IMR-90 (cell line): ENCODE measurements around the gene SLC25A12. TPM values are rescaled to one million over a fixed set of nuclear protein-coding genes. Genes with fewer than 3 reads are reported as not detected.

Experiments
- ATAC-seq: fragments of 200-7000 bp; cut with Tn5 transposase; 2 replicates; pipeline ENCODE4 v1.9.1; 2020; ENCODE audit warnings: low read depth, mild to moderate bottlenecking, moderate library complexity
- BruUV-seq: library from RNA; stranded (reverse); fragments of 400-500 nt; replicated peaks from 2 replicates; lab custom pipeline; 2021; lab: Mats Ljungman, UMichigan
- CTCF ChIA-PET: fragments of 300-600 bp; formaldehyde crosslinking; extraction: SDS; loops from one replicate; lab custom pipeline; 2021; ENCODE audit warnings: antibody characterized with exemption; lab: Yijun Ruan, JAX
- POLR2A ChIA-PET: fragments of 300-600 bp; sonication (Branson Sonifier 250); formaldehyde crosslinking; loops from one replicate; lab custom pipeline; 2022; ENCODE audit warnings: antibody characterized with exemption; ENCODE audit not compliant: unreplicated experiment; lab: Charles Lee
- DNase-seq: peaks from one replicate; pipeline ENCODE4 v3.0.0; 2013
- H2AFZ ChIP-seq: replicated peaks from 2 replicates; pipeline ENCODE3; 2013; ENCODE audit warnings: low read length, mild to moderate bottlenecking; ENCODE audit not compliant: poor library complexity
- H2AK5ac ChIP-seq: 2 replicates; pipeline ENCODE4 v1.6.1; 2013; ENCODE audit warnings: low read depth, low read length, inconsistent platforms
- H2AK9ac ChIP-seq: replicated peaks from 2 replicates; pipeline ENCODE3; 2013; ENCODE audit warnings: mild to moderate bottlenecking, low read depth, low read length, moderate library complexity; ENCODE audit not compliant: poor library complexity
- H2BK120ac ChIP-seq: 2 replicates; pipeline ENCODE4 v1.6.1; 2013; ENCODE audit warnings: low read depth, low read length, inconsistent platforms
- H2BK15ac ChIP-seq: 3 replicates; pipeline ENCODE4 v1.6.1; 2013; ENCODE audit warnings: low read depth, low read length, inconsistent platforms
- H2BK20ac ChIP-seq: 2 replicates; pipeline ENCODE4 v1.6.1; 2013; ENCODE audit warnings: low read depth, mild to moderate bottlenecking, inconsistent platforms, low read length, moderate library complexity
- H2BK5ac ChIP-seq: 2 replicates; pipeline ENCODE4 v1.6.1; 2013; ENCODE audit warnings: mild to moderate bottlenecking, low read depth, low read length, inconsistent platforms; ENCODE audit not compliant: poor library complexity, severe bottlenecking
- H3K14ac ChIP-seq: replicated peaks from 2 replicates; pipeline ENCODE4 v1.6.1; 2013; ENCODE audit warnings: low read depth, low read length, inconsistent platforms
- H3K18ac ChIP-seq: 2 replicates; pipeline ENCODE4 v1.6.1; 2013; ENCODE audit warnings: low read depth, low read length, control low read depth
- H3K23ac ChIP-seq: 2 replicates; pipeline ENCODE4 v1.6.1; 2013; ENCODE audit warnings: low read depth, low read length, inconsistent platforms
- H3K27ac ChIP-seq: 2 replicates; pipeline ENCODE4 v1.5.1; 2013; ENCODE audit warnings: mild to moderate bottlenecking, control low read depth, low read length; ENCODE audit not compliant: insufficient read depth
- H3K27me3 ChIP-seq: 2 replicates; pipeline ENCODE4 v1.6.1; 2013; ENCODE audit warnings: low read length; ENCODE audit not compliant: control insufficient read depth, insufficient read depth
- H3K36me3 ChIP-seq: 2 replicates; pipeline ENCODE4 v1.6.1; 2013; ENCODE audit warnings: low read length, mixed read lengths; ENCODE audit not compliant: control insufficient read depth, insufficient read depth
- H3K4ac ChIP-seq: 2 replicates; pipeline ENCODE4 v1.6.1; 2013; ENCODE audit warnings: low read depth, low read length, inconsistent platforms
- H3K4me1 ChIP-seq: 2 replicates; pipeline ENCODE4 v1.6.1; 2013; ENCODE audit warnings: low read length, mixed read lengths; ENCODE audit not compliant: control insufficient read depth, insufficient read depth
- H3K4me2 ChIP-seq: 2 replicates; pipeline ENCODE4 v1.6.1; 2013; ENCODE audit warnings: low read depth, mild to moderate bottlenecking, control low read depth, low read length, moderate library complexity
- H3K4me3 ChIP-seq: 2 replicates; pipeline ENCODE4 v1.5.1; 2013; ENCODE audit warnings: low read depth, mild to moderate bottlenecking, control low read depth, low read length, moderate library complexity; ENCODE audit not compliant: insufficient read depth
- H3K56ac ChIP-seq: 2 replicates; pipeline ENCODE4 v1.6.1; 2013; ENCODE audit warnings: low read length, inconsistent platforms; ENCODE audit not compliant: insufficient read depth; ENCODE audit errors: extremely low read depth
- H3K79me1 ChIP-seq, 2 experiments: 2 replicates each; pipeline ENCODE4 v1.6.1; 2013; ENCODE audit warnings: low read length in 2 of 2, inconsistent platforms in 1 of 2, low read depth in 1 of 2
- H3K9ac ChIP-seq: 2 replicates; pipeline ENCODE4 v1.6.1; 2013; ENCODE audit warnings: low read depth, low read length, control low read depth
- H3K9me1 ChIP-seq: 2 replicates; pipeline ENCODE4 v1.6.1; 2013; ENCODE audit warnings: low read length, inconsistent platforms; ENCODE audit not compliant: insufficient read depth
- H3K9me3 ChIP-seq: 2 replicates; pipeline ENCODE4 v1.6.1; 2013; ENCODE audit warnings: low read length; ENCODE audit not compliant: control insufficient read depth, insufficient read depth
- H4K20me1 ChIP-seq: 2 replicates; pipeline ENCODE4 v1.6.1; 2013; ENCODE audit warnings: low read length, inconsistent platforms; ENCODE audit not compliant: insufficient read depth
- H4K5ac ChIP-seq: 2 replicates; pipeline ENCODE4 v1.6.1; 2013; ENCODE audit warnings: mild to moderate bottlenecking, low read depth, low read length, control low read depth
- H4K8ac ChIP-seq, 2 experiments: 2 replicates each; pipeline ENCODE4 v1.6.1; 2013; ENCODE audit warnings: low read depth in 2 of 2, low read length in 2 of 2, control low read depth in 1 of 2, inconsistent platforms in 1 of 2
- H4K91ac ChIP-seq: 2 replicates; pipeline ENCODE4 v1.6.1; 2013; ENCODE audit warnings: low read depth, low read length, inconsistent platforms; ENCODE audit not compliant: insufficient read depth
- BHLHE40 ChIP-seq: fragments of 150-350 bp; IDR thresholded peaks from 2 replicates; pipeline ENCODE4 v1.6.1; 2016; ENCODE audit warnings: mild to moderate bottlenecking, low read depth, low read length
- MXI1 ChIP-seq: IDR thresholded peaks from 2 replicates; pipeline ENCODE4 v1.6.1; 2012; ENCODE audit warnings: low read depth, mild to moderate bottlenecking, low read length, moderate library complexity, borderline replicate concordance
- NFE2L2 ChIP-seq: fragments of 150-350 bp; IDR thresholded peaks from 2 replicates; pipeline ENCODE4 v1.6.1; 2016; ENCODE audit warnings: low read depth, mild to moderate bottlenecking, low read length
- RAD21 ChIP-seq: IDR thresholded peaks from 2 replicates; pipeline ENCODE4 v1.6.1; 2012; ENCODE audit warnings: low read length, improper control_type of control experiment
- WGBS, 2 experiments: methylation state at CpG; one replicate each; pipeline versions ENCODE4 v1.1.5 to v1.1.7; 2013; ENCODE audit warnings: missing lambda C conversion rate in 2 of 2; ENCODE audit not compliant: insufficient read length in 1 of 2; ENCODE audit errors: extremely low coverage in 2 of 2; 5-methylcytosine and 5-hydroxymethylcytosine counted together
- dilution Hi-C: fragments of 300-500 bp; cut with HindIII; formaldehyde crosslinking; loops from one replicate; pipeline ENCODE4 v1.14.3; 2018; ENCODE audit warnings: low sequenced_read_pairs; ENCODE audit not compliant: unreplicated experiment
- in situ Hi-C: fragments of 300-500 bp; cut with MboI; formaldehyde crosslinking; loops from 3 replicates; pipeline ENCODE4 v1.14.3; 2019; ENCODE audit warnings: low sequenced_read_pairs, inconsistent platforms, mixed read lengths
- intact Hi-C: fragments of 100-400 bp; cut with micrococcal nuclease; formaldehyde crosslinking; loops from 2 replicates; pipeline ENCODE4 v1.10.0; 2022
- polyA plus RNA-seq, 3 experiments: library from polyadenylated mRNA; depleted of rRNA; stranded (reverse); fragments of >200 nt; gene quantifications; 2 replicates each; pipeline ENCODE4 v1.2.3, GENCODE V29; 2012; ENCODE audit warnings: low replicate concordance in 1 of 3
- total RNA-seq: library from RNA; depleted of rRNA; stranded (reverse); fragments of >200 nt; gene quantifications from 2 replicates; pipeline ENCODE4 v1.2.3, GENCODE V29; 2012
- TF ChIP-seq, protein P1 (sequence below): fragments of 150-350 bp; IDR thresholded peaks from 2 replicates; pipeline ENCODE4 v1.6.1; 2016; ENCODE audit warnings: low read depth, mild to moderate bottlenecking, low read length, moderate library complexity, borderline replicate concordance
- TF ChIP-seq, protein P2 (sequence below): conservative IDR thresholded peaks from 2 replicates; pipeline ENCODE4 v1.5.1; 2012; ENCODE audit warnings: mild to moderate bottlenecking, low read depth, low read length, improper control_type of control experiment

The SLC25A12 gene
- total and polyA plus RNA-seq, 2 of the 4 experiments (the other 2 are of a cell fraction), result 16.3 to 17.6 TPM

DNA sequence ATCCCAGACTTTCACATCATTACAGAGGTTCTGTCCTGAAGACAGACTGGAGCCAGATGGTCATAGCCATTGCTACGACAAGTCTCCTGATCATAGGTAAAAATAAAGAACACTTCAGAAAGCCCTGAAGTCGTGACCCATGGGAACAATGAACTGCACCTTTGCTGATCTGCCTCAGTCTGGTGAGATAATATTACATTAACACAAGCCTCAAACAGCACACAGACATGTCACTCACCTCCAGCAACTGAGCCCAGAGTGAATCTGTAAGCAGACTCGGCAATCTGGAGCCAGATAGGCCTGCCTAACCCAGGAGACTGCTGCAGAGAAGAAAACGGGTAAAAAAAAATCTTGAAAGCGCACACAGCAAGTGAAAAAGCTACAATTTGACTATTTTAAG is 79.2 kb downstream of the SLC25A12 start:
- Histone ChIP-seq H2BK120ac (no peak overlapping the region), H3K4ac (no peak overlapping the region), H3K9me3 (no peaks in the 10 kb centered on the region), H3K9me1 (0 out of 2 replicates have a peak, but pooled peaks cover 4% of the 10 kb centered on the region), H3K79me1 (no peaks in the 10 kb centered on the region), H2AK5ac (no peak overlapping the region), H2BK20ac (no peak overlapping the region), H4K20me1 (no peaks in the 10 kb centered on the region), H3K56ac (no peak overlapping the region), H4K8ac (no peak overlapping the region), H3K27me3 (no peaks in the 10 kb centered on the region), H3K14ac (no peak overlapping the region), H2BK5ac (no peak overlapping the region), H3K4me1 (peaks cover 4% of the 10 kb centered on the region; the same call in 1 of the 2 replicates), H3K23ac (no peak overlapping the region), H4K91ac (no peak overlapping the region), H3K27ac (no peak overlapping the region), H2AK9ac (no peak overlapping the region), H3K9ac (no peak overlapping the region), H3K4me3 (no peak overlapping the region), H3K4me2 (no peak overlapping the region), H2BK15ac (no peak overlapping the region), H4K5ac (no peak overlapping the region), H2AFZ (no peak overlapping the region), H3K18ac (no peak overlapping the region), H3K36me3 (no peaks in the 10 kb centered on the region)
- POLR2A ChIA-PET, result no interaction called here
- in situ Hi-C loops, result loop anchor here (25.0 kb wide), 1 partner anchor 647 kb away; no protein-coding TSS in a partner anchor
- ATAC-seq, result no peak
- DNase-seq, result no peak
- no TSS peak for BruUV-seq
- 100% methylated on average over 1 of the region's 5 CpGs; no CpG with 5 or more reads in 1 of the 2 experiments for WGBS, 2 experiments
- intact Hi-C loops, result loop anchor here (5.0 kb wide), 3 partner anchors 77 to 243 kb away; partner anchors contain the start of genes HAT1 and SLC25A12
- CTCF ChIA-PET, result interaction anchor here (0.7 kb wide), 1 partner anchor 17 kb away, joined by 4 read pairs; no protein-coding TSS in a partner anchor
- no peak for TF ChIP-seq BHLHE40
- no peak for TF ChIP-seq NFE2L2
- TF ChIP-seq, protein P1, sequence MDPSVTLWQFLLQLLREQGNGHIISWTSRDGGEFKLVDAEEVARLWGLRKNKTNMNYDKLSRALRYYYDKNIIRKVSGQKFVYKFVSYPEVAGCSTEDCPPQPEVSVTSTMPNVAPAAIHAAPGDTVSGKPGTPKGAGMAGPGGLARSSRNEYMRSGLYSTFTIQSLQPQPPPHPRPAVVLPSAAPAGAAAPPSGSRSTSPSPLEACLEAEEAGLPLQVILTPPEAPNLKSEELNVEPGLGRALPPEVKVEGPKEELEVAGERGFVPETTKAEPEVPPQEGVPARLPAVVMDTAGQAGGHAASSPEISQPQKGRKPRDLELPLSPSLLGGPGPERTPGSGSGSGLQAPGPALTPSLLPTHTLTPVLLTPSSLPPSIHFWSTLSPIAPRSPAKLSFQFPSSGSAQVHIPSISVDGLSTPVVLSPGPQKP, result no peak
- TF ChIP-seq MXI1, result no peak
- TF ChIP-seq, protein P2, sequence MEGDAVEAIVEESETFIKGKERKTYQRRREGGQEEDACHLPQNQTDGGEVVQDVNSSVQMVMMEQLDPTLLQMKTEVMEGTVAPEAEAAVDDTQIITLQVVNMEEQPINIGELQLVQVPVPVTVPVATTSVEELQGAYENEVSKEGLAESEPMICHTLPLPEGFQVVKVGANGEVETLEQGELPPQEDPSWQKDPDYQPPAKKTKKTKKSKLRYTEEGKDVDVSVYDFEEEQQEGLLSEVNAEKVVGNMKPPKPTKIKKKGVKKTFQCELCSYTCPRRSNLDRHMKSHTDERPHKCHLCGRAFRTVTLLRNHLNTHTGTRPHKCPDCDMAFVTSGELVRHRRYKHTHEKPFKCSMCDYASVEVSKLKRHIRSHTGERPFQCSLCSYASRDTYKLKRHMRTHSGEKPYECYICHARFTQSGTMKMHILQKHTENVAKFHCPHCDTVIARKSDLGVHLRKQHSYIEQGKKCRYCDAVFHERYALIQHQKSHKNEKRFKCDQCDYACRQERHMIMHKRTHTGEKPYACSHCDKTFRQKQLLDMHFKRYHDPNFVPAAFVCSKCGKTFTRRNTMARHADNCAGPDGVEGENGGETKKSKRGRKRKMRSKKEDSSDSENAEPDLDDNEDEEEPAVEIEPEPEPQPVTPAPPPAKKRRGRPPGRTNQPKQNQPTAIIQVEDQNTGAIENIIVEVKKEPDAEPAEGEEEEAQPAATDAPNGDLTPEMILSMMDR, result no peak
- no peak for TF ChIP-seq RAD21
- dilution Hi-C loops, result no loop called here
